HG02763 (cell line): ENCODE results near the gene TRIM48.
"Not testable (repeated sequence)": the region's sequence is repeated elsewhere in the genome, so short reads cannot be mapped to it uniquely, and the experiment has no call there.

Experiments used
- ATAC-seq: cut with Tn5 transposase; IDR thresholded peaks from one replicate; pipeline ENCODE4 v1.9.1; 2021; ENCODE audit warnings: mild to moderate bottlenecking, moderate library complexity; ENCODE audit not compliant: unreplicated experiment

The TRIM48 gene

GRCh38 chr11:55261855-55262254 lies at the start of gene TRIM48:
TRIM48 (plus strand) TSS chr11:55262155; CDS start chr11:55262268, 113 bp downstream.
- not testable (repeated sequence) for ATAC-seq

- not testable (repeated sequence) for ATAC-seq
Observed at GRCh38 chr11:55238316-55238715, 23.6 kb upstream of the TRIM48 start.

GRCh38 chr11:55263081-55263480 lies 1.1 kb downstream of the TRIM48 start:
- no peak for ATAC-seq
